GM18861 (cell line): ENCODE data around the gene ENTPD8.
"Not testable (repeated sequence)": the region's sequence is repeated elsewhere in the genome, so short reads cannot be mapped to it uniquely, and the experiment has no call there.

Experiments used
- ATAC-seq: cut with Tn5 transposase; IDR thresholded peaks from one replicate; pipeline ENCODE4 v1.9.1; 2021; ENCODE audit not compliant: unreplicated experiment

Gene ENTPD8

DNA sequence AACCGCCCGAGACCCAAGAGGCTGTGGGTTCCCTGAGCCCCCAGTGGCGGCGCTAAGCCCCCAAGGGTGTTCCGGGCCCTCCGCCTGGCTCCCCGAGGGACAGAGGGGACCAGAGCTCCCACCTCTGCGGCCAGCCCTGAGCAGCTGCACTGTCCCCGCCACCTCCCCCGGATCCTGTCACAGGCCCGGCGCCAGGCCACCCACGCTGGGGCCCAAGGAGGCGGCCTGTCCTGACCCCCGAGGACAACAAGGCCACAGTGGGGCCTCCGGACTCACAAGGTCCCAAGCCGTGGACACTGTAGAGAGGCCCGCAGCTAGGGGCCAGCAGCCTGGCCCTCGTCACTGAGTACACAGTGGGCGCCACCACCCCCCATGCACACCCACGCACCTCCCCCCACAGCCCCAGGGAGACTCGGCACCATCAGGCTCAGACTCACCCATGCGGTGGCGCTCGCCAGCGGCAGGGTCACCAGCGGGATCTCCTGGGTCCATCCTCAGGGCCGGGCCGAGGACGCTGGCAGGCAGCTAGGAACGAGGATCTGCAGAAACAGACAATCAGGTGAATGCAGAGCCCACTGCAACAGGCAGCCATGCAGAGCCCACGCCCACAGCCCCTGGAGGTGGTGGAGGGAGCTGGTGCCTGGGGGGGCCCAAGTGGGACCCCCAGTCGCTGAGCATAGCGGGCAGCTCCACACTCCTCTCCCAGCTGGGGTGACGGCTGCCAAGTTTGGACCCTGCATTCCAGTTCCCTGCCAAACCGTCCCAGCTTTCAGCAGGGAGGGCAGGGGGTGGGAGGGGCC is 46.1 kb downstream of the ENTPD8 start:
- ATAC-seq: no peak

DNA sequence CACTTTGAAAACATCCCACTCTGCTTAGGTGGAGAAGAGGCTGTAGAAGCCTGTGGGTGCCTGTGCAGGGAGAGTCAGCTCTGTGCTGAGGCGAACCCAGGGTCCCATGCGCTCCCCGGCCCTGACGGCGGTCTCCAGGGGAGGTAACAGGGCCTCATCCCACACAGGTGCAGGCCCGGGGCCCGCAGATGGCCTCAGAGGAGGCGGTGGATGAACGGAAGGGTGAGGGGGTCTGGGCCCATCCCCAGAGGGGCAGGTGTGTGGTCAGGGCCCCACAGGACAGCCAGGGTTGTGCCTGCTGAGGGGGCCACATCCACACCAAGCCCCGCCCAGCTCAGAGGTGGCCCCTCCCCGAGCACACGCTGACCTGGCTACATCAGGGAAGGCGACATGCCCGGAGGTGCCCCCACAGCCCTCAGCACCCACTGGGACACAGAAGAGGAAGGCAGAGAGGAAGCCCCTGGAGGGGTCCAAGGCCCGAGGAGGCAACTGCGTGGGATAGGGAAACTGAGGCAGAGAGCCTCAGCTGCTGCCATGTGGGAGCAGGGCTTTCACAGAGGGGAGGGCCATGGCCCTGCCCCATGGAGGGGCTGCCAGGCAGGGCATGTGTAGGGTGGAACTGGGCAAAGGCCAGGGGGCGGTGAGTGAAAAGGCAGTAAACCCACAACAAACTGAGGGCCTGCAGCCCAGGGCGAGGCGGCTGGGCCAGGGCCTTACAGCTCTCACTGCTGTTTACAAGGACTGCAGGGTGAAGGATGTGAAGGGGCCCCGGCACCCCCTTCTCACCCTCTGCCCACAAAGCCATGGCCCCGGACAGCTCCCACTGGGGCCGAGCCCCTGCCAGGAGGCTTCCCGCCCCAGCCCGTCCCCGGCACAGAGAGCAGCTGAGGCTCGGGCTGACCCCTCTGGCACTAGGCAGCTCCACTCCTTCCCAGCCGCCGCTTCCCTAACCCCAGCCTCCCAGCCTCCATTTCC is 47.7 kb downstream of the ENTPD8 start:
- no peak for ATAC-seq

DNA sequence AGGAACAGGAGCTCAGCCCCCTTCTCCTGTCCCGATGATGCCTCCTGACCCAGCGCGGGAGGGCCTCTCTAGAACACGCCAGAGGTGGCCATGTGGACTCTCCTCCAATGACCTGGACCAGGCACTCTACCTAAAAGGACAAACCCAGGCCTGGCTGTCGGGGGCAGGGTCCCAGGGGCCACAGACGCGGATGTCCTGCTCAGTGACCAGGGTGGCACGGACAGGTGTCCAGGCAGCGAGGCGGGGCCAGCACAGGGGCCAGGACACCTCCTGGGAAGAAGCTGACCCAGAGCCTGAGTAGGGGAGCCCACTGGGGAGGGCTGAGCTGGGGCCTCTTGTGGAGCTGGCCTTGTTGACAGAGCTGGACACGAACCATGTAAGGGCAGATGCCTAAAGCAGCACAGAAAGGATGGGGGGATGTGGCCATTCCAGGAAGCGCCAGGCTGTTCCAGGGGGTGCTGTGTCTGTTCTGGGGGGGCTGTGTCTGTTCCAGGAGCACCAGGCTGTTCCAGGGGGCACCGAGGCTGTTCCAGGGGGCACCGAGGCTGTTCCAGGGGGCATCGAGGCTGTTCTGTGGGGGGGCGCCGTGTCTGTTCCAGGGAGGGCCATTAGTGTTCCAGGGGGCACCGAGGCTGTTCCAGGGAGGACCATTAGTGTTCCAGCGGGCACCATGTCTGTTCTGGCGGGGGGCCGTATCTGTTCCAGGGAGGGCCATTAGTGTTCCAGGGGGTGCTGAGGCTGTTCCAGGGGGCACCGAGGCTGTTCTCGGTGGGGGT is 48.7 kb downstream of the ENTPD8 start:
- no peak for ATAC-seq

DNA sequence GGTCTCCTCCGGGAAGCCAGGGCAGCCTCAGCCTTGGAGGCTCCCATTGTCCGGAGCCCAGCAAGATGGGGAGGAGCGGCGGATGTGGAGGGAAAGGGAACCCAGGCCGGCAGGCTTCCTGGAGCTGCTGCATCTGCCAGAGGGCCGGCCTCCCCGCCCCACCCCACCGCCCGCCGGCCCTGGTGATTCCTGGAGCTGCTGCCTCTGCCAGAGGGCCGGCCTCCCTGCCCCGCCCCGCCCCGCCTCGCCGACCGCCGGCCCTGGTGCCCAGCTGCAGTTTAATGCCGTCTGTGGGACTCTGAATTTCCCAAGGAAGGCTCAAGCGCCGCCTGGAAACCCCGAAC is 49.8 kb downstream of the ENTPD8 start:
- ATAC-seq: no peak

DNA sequence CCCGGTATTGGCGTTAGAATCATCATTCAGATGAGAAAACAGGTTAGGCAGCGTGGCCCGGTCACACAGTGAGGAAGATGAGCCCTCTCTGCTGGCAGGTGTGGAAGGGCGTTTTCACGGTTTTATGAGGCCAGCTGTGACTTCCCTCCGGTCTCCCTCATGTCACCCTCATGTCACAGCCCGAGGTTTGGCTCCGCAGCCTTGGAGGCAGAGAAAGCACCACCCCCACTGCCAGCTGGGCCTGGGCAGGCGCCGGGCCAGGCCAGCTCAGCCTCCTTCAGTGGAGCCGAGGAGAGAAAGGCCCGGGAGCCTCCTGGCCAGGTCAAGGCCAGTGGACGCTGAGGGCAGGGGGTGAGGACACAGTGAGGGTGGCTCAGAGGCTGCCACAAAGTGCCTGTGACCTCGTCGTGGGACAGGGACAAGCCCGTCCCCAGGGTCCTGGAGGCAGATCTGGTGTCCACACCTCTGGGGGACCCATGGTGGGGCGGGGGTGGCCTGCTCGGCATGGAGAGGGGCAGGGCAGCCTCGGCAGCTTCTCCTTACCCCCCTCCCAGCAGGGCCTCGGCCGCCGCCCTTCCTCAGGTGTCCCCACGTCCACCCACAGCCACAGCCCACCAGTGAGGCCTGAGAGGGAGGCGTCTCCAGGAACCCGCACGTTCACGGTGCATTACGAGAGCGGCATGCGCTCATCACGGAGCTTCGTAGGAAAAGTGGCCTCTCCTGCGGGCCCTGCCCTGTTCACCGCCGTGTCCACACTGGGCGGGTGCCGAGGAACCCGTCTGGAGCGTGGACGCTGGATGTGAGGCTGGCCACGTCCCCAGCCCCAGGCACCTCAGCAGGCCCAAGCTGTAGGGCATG is 50.4 kb downstream of the ENTPD8 start:
- ATAC-seq: no peak

DNA sequence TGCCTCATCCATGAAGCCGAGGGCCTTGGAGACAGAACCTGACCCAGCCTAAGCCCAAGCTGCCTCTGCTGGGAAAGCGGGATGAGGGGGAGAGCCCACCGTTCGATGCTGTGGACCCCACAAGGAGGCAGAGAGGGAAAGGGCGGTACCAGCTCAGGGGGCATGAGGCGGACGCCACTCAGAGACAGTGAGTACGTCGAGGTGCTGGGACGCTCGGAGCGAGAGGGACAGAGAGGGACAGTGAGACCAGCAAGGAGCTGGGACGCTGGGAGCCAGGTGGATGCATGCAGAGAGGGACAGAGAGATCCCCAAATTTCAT is 51.8 kb downstream of the ENTPD8 start:
- ATAC-seq: no peak

- ATAC-seq: no peak
These were observed 52.3 kb downstream of the ENTPD8 start for GRCh38 chr9:137388589-137389427.

- no peak for ATAC-seq
These were observed 53.1 kb downstream of the ENTPD8 start for GRCh38 chr9:137387891-137388560.

DNA sequence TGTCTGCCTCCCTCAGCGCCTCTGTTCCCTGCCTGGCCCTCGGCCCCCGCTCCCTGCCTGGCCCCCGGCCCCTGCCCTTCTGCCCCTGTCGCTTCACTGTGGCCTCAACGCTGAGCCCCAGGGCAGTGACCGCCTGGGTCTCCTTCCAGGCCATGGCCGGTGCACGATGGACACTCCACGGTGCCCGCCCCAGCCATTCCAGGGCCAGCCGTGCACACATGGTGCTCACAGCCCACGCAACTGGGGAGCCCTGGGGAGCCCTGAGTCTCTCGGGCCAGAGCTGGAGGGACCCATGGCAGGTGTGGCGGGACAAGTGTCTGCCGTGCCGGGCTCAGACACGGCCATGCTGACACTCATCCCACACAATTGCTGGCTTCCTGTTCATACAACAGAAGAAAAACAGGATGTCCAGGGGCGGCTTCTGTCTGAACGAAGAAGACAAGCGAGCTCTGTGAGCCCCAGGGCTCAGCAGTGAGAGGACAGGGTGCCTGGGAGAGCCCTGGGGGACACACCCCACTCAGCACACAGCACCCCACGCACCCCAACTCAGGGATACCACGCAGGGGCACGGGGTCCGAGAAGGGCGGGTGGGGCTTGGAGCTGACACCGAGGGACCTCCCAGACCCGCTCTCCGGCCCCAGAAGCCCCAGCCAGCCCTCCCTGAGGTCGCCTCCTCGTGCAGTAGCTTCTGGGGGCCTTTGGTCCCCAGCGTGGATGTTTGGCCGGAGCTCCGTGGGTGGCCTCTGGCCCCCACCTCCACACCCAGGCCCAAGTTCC is 53.9 kb downstream of the ENTPD8 start:
- ATAC-seq: no peak

DNA sequence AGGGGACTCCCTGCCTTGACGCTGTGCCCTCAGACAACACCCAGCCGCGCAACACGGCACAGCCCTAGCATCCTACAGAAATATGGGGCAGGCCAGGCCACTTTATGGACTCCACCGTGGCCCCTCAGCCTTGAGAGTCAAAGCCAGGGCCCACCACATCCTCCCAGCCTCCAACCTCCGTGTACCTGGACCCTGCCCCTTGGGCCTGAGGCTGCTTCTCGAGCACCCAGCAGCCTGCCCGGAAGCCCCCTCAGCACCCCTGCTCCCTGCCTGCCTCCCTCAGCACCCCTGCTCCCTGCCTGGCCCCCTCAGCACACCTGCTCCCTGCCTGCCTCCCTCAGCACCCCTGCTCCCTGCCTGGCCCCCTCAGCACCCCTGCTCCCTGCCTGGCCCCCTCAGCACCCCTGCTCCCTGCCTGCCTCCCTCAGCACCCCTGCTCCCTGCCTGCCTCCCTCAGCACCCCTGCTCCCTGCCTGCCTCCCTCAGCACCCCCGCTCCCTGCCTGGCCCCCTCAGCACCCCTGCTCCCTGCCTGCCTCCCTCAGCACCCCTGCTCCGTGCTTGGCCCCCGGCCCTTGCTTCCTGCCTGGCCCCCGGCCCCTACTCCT is 54.5 kb downstream of the ENTPD8 start:
- ATAC-seq: not testable (repeated sequence)

DNA sequence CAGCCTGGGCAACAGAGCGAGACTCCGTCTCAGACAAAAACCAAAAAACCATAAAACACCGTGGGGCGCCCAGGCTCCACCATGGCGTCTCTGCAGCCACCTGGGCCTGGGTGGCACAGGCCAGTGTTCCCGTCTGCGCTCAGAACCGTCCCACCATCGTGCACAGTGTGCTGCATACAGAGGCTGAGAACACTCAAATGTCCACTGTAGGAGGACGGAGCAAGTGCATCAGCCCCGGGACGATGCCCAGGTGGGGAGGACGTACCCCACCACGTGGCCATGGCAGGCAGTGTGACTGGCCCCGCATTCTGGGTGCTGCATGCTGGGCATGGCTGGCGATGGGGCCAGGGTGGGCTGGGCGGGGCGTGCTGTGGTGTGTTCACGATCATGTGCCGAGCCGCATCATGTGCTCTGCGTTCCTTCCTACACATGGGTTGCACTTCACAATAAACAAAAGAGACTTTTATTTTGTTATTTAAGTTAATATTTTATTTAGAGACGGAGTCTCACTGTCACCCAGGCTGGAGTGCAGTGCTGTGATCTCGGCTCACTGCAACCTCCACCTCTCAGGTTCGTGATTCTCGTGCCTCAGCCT is 56.0 kb downstream of the ENTPD8 start:
- ATAC-seq: no peak
